Measurements from ENCODE around the gene SLC12A9.

SLC12A9 gene

DNA sequence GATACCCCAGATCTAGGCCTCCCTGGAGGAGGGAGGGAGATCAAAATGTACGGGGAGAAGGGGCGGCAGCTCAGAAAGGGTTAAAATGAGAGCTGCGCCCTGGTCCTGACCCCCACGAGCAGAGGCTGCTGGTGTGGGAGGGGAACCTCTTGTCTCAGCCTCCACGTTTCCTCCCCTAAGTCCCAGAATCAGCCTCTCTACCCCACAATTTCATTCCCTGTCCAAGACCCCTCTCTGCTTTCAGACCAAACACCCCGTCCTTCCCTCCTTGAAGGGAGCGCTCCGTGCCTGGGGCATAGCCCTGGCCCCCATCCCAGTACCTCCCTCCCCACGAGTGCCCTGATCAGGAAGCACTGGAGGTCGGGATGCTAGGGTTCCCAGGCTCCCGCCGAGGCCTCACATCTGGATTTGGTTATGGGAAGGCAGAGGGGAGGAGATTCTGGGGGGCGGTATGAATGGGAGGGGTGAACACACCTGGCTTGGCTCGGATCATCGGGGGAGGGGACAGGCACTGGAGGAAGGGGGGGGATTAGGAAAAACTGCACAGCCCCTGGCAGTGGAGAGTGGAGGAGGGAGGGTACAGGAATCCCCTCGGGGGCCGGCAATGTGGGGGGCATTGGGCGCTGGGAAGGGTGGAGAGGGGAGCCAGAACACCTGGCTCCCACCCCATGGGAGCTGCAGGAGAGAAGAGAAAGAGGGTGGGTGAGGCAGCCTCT lies 27.9 kb upstream of the SLC12A9 start:
- H3K27me3 ChIP-seq (ENCODE audit: insufficient read depth, poor library complexity, severe bottlenecking) = peaks cover 46% of the 10 kb centered on the region
- no peak overlapping the region for H3K27ac ChIP-seq (replicated peaks)
- DNase-seq (ENCODE audit: low read depth in 1 of 2, low spot score in 1 of 2) = no peak
- H3K4me3 ChIP-seq (replicated peaks; ENCODE audit: insufficient read depth, low read length) = no peak overlapping the region
- TF ChIP-seq SPI1 (IDR thresholded peaks at IDR 0.05; ENCODE audit: borderline replicate concordance, low read depth) = no peak
- TF ChIP-seq GABPA (IDR thresholded peaks at IDR 0.05; ENCODE audit: low read depth) = no peak
- TF ChIP-seq, protein P1, sequence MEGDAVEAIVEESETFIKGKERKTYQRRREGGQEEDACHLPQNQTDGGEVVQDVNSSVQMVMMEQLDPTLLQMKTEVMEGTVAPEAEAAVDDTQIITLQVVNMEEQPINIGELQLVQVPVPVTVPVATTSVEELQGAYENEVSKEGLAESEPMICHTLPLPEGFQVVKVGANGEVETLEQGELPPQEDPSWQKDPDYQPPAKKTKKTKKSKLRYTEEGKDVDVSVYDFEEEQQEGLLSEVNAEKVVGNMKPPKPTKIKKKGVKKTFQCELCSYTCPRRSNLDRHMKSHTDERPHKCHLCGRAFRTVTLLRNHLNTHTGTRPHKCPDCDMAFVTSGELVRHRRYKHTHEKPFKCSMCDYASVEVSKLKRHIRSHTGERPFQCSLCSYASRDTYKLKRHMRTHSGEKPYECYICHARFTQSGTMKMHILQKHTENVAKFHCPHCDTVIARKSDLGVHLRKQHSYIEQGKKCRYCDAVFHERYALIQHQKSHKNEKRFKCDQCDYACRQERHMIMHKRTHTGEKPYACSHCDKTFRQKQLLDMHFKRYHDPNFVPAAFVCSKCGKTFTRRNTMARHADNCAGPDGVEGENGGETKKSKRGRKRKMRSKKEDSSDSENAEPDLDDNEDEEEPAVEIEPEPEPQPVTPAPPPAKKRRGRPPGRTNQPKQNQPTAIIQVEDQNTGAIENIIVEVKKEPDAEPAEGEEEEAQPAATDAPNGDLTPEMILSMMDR (IDR thresholded peaks at IDR 0.05; ENCODE audit: insufficient read depth, low read length) = no peak

DNA sequence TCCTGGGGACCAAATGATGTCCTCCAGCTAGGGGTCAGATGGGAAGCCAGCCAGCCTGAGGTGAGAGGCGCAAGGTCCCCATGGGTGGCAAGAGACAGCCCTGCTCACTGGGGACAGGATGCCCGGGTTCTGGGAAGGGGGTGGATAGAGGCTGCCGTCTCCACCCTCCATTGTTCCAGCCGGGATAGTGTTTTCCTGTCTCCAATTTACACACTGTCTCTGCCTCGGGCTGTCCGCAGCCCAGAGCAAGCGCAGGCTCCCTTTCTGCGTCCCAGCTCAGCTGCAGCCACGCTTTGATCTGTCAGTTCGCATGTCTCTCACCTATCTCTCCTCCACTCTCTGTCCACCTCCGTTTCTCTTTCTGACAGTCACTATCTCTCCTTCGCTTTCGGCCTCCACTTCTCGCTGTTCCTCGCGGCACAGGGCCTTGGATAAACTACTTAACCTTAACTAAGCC lies 27.3 kb upstream of the SLC12A9 start:
- no peak overlapping the region for H3K4me3 ChIP-seq (replicated peaks; ENCODE audit: insufficient read depth, low read length)
- H3K27ac ChIP-seq (replicated peaks) = no peak overlapping the region
- DNase-seq (ENCODE audit: low read depth in 1 of 2, low spot score in 1 of 2) = no peak
- H3K27me3 ChIP-seq (ENCODE audit: insufficient read depth, poor library complexity, severe bottlenecking) = peaks cover 51% of the 10 kb centered on the region
- TF ChIP-seq POLR2AphosphoS5 (IDR thresholded peaks at IDR 0.05; ENCODE audit: low read depth) (no peak), GABPA (IDR thresholded peaks at IDR 0.05; ENCODE audit: low read depth) (no peak)

DNA sequence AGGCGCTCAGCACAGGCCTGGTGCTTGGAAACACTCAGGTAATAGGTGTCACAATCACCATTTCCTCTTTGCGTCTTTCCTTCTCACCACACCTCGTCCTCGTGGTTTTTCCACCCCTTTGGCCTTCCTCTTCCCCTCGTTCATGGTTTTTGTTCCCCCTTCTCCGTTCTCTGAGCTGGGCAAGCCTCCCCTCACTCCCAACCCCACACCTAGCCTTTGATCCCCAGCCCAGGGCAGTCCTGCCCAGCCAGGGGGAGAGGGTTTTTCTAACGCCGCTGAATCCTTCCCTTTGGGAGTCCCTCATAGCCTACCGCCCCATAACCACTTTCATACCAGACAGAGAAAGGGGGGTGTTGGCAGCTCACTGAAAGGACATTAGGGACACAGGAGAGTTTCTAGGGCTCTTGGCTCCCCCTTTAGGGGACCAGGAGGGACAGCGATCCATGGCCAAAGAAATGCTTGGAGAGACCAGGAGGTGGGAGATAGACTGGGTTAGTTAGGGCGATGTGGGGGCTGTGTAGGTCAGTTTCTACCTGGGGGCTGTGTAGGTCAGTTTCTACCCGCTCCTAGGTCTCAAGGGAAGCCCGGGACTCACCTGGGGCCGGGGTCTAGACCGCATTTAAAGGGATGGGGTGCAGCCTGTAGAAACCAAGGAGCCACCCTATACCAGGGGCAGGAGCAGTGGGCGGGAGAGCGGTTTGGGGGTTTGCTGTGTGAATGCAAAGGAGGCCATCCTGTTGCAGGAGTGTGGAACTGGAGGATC lies 26.6 kb upstream of the SLC12A9 start:
- peaks cover 51% of the 10 kb centered on the region for H3K27me3 ChIP-seq (ENCODE audit: insufficient read depth, poor library complexity, severe bottlenecking)
- H3K27ac ChIP-seq (replicated peaks) = no peak overlapping the region
- no peak overlapping the region for H3K4me3 ChIP-seq (replicated peaks; ENCODE audit: insufficient read depth, low read length)
- TF ChIP-seq GABPA (IDR thresholded peaks at IDR 0.05; ENCODE audit: low read depth) (no peak), POLR2AphosphoS5 (IDR thresholded peaks at IDR 0.05; ENCODE audit: low read depth) (no peak), SPI1 (IDR thresholded peaks at IDR 0.05; ENCODE audit: borderline replicate concordance, low read depth) (peak; percentile 52; the same call in 1 of the 2 replicates)
- TF ChIP-seq, protein P1 (IDR thresholded peaks at IDR 0.05; ENCODE audit: insufficient read depth, low read length) = peak; percentile 18
- TF ChIP-seq, protein P2, sequence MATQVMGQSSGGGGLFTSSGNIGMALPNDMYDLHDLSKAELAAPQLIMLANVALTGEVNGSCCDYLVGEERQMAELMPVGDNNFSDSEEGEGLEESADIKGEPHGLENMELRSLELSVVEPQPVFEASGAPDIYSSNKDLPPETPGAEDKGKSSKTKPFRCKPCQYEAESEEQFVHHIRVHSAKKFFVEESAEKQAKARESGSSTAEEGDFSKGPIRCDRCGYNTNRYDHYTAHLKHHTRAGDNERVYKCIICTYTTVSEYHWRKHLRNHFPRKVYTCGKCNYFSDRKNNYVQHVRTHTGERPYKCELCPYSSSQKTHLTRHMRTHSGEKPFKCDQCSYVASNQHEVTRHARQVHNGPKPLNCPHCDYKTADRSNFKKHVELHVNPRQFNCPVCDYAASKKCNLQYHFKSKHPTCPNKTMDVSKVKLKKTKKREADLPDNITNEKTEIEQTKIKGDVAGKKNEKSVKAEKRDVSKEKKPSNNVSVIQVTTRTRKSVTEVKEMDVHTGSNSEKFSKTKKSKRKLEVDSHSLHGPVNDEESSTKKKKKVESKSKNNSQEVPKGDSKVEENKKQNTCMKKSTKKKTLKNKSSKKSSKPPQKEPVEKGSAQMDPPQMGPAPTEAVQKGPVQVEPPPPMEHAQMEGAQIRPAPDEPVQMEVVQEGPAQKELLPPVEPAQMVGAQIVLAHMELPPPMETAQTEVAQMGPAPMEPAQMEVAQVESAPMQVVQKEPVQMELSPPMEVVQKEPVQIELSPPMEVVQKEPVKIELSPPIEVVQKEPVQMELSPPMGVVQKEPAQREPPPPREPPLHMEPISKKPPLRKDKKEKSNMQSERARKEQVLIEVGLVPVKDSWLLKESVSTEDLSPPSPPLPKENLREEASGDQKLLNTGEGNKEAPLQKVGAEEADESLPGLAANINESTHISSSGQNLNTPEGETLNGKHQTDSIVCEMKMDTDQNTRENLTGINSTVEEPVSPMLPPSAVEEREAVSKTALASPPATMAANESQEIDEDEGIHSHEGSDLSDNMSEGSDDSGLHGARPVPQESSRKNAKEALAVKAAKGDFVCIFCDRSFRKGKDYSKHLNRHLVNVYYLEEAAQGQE (IDR thresholded peaks at IDR 0.05; ENCODE audit: insufficient replicate concordance, low read depth) = no peak
- DNase-seq (ENCODE audit: low read depth in 1 of 2, low spot score in 1 of 2) = peak in 1 of 2 experiments; percentile 35

DNA sequence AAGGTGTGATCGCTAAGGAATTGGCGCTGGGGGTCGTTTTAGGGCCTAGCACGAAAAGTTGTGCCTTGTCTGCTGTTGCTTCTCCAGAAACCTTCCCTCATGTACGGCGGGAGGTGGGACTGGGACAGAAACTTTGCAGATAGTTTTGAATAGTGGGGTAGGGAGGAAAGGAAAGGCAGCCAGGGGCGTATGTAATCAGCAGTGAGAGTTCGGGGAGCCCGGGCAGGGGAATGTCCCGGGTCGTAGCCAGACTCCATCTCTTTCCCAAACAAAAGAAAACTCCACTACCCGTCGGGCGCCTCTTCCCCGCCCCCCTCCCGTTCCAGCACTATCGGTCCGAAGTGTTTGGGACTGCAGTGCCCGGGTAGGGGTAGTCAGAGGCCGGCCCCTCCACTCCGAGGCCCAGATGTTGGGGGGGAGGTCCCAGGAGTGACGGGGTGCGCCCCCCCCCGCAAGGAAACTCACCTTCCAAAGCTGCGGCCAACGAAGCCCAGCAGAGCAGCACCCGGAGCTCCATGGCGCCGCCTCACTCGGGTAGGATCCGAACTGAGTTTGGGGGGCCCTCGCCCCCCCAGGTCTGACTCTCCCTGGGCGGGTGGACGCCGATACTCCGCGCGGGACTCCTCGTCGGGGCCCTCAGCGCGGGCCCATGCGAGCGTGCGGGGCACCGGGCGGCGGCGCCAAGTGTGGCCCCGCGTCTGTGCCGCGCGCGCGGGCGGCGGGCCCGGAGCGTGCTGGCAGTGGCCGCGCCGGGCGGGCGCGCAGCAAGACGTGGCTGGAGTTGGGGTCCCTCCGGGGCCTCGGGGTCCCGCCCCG lies 25.8 kb upstream of the SLC12A9 start:
- H3K27ac ChIP-seq (replicated peaks) = no peak overlapping the region
- peaks cover 51% of the 10 kb centered on the region for H3K27me3 ChIP-seq (ENCODE audit: insufficient read depth, poor library complexity, severe bottlenecking)
- peak overlapping the region; percentile 32 for H3K4me3 ChIP-seq (replicated peaks; ENCODE audit: insufficient read depth, low read length)
- TF ChIP-seq, protein P2 (IDR thresholded peaks at IDR 0.05; ENCODE audit: insufficient replicate concordance, low read depth) = no peak
- no peak for TF ChIP-seq GABPA (IDR thresholded peaks at IDR 0.05; ENCODE audit: low read depth)
- TF ChIP-seq POLR2AphosphoS5 (IDR thresholded peaks at IDR 0.05; ENCODE audit: low read depth) = no peak
- TF ChIP-seq, protein P1 (IDR thresholded peaks at IDR 0.05; ENCODE audit: insufficient read depth, low read length) = no peak
- no peak for TF ChIP-seq SPI1 (IDR thresholded peaks at IDR 0.05; ENCODE audit: borderline replicate concordance, low read depth)
- no peak for DNase-seq (ENCODE audit: low read depth in 1 of 2, low spot score in 1 of 2)

All from HL-60 (cell line).